OCI-LY3 (cell line): ENCODE data around the gene TENM4.

ENCODE experiments used
- CTCF ChIP-seq: fragments of 200-600, 300-600 bp; sonication (generic); IDR thresholded peaks from 2 replicates; pipeline ENCODE4 v1.5.1; 2014; ENCODE audit warnings: antibody characterized with exemption, low read length, low read depth
- EZH2phosphoT487 ChIP-seq: fragments of 200-600 bp; shearing (Covaris generic); IDR thresholded peaks from 2 replicates; pipeline ENCODE4 v1.6.1; 2018; ENCODE audit warnings: antibody characterized with exemption, mixed run types, low read depth

- TF ChIP-seq CTCF (no peak), EZH2phosphoT487 (no peak)
Measured at GRCh38 chr11:79071190-79071589, 369.6 kb downstream of the TENM4 start.
